HepG2 (cell line): ENCODE results near the gene LURAP1L. TPM values are rescaled to one million over a fixed set of nuclear protein-coding genes. Genes with fewer than 3 reads are reported as not detected.

Experiments
- BRCA1 ChIP-seq: sonication (generic); formaldehyde crosslinking; IDR thresholded peaks from 2 replicates; pipeline ENCODE4 v1.4.0; 2020; ENCODE audit warnings: missing genetic modification reagents
- ELF4 ChIP-seq: sonication (generic); formaldehyde crosslinking; IDR thresholded peaks from 2 replicates; pipeline ENCODE4 v1.5.0; 2020; ENCODE audit warnings: missing genetic modification reagents, mild to moderate bottlenecking, moderate library complexity, borderline replicate concordance
- EP300 ChIP-seq, 3 experiments: sonication (generic) in 1 of 3; formaldehyde crosslinking in 1 of 3; IDR thresholded peaks; 2 replicates each; pipeline versions ENCODE4 v1.5.1 to v1.6.1; 2011 to 2020; ENCODE audit warnings: low read depth in 2 of 3, low read length in 2 of 3, borderline replicate concordance in 1 of 3, improper control_type of control experiment in 1 of 3, mild to moderate bottlenecking in 1 of 3, missing genetic modification reagents in 1 of 3, moderate library complexity in 1 of 3
- ERF ChIP-seq: IDR thresholded peaks from 2 replicates; pipeline ENCODE4 v1.6.1; 2018; ENCODE audit warnings: missing biosample characterization, missing genetic modification reagents
- FOXM1 ChIP-seq: sonication (generic); formaldehyde crosslinking; IDR thresholded peaks from 2 replicates; pipeline ENCODE4 v1.5.0; 2020; ENCODE audit warnings: missing genetic modification reagents
- FOXO1 ChIP-seq: sonication (generic); formaldehyde crosslinking; IDR thresholded peaks from 2 replicates; pipeline ENCODE4 v1.4.0; 2020; ENCODE audit warnings: missing genetic modification reagents
- HNRNPL ChIP-seq: fragments of 200-400 bp; formaldehyde crosslinking; IDR thresholded peaks from 2 replicates; pipeline ENCODE4 v1.6.1; 2017; ENCODE audit warnings: mild to moderate bottlenecking, low read depth, low read length
- KAT7 ChIP-seq: IDR thresholded peaks from 2 replicates; pipeline ENCODE4 v1.6.1; 2018; ENCODE audit warnings: borderline replicate concordance, missing compliant biosample characterization
- MZF1 ChIP-seq: sonication (generic); formaldehyde crosslinking; IDR thresholded peaks from 2 replicates; pipeline ENCODE4 v1.8.1; 2023; ENCODE audit warnings: mild to moderate bottlenecking, missing genetic modification reagents, borderline replicate concordance
- NCOR1 ChIP-seq: fragments of 200-600 bp; sonication (generic); IDR thresholded peaks from 2 replicates; pipeline ENCODE4 v1.7.0; 2017; ENCODE audit warnings: antibody characterized with exemption, low read length, borderline replicate concordance
- NFE2 ChIP-seq: sonication (generic); formaldehyde crosslinking; IDR thresholded peaks from 2 replicates; pipeline ENCODE4 v1.4.0; 2020; ENCODE audit warnings: missing genetic modification reagents
- PHF21A ChIP-seq: sonication (generic); formaldehyde crosslinking; IDR thresholded peaks from 2 replicates; pipeline ENCODE4 v1.5.0; 2020; ENCODE audit warnings: mild to moderate bottlenecking, missing genetic modification reagents
- REXO4 ChIP-seq: sonication (generic); formaldehyde crosslinking; IDR thresholded peaks from 2 replicates; pipeline ENCODE4 v1.8.0; 2022; ENCODE audit warnings: missing genetic modification reagents, mild to moderate bottlenecking, borderline replicate concordance
- SALL2 ChIP-seq: sonication (generic); formaldehyde crosslinking; IDR thresholded peaks from 2 replicates; pipeline ENCODE4 v1.8.1; 2023; ENCODE audit warnings: mild to moderate bottlenecking, missing genetic modification reagents, inconsistent platforms
- SAP130 ChIP-seq: IDR thresholded peaks from 2 replicates; pipeline ENCODE4 v1.6.1; 2016; ENCODE audit warnings: low read depth
- TEAD3 ChIP-seq: optimal IDR thresholded peaks from 2 replicates; pipeline ENCODE3; 2016; ENCODE audit warnings: borderline replicate concordance
- ZMYM4 ChIP-seq: sonication (generic); formaldehyde crosslinking; IDR thresholded peaks from 2 replicates; pipeline ENCODE4 v1.8.1; 2023; ENCODE audit warnings: mild to moderate bottlenecking, missing genetic modification reagents
- ZNF12 ChIP-seq: sonication (generic); formaldehyde crosslinking; IDR thresholded peaks from 2 replicates; pipeline ENCODE4 v1.5.0; 2020; ENCODE audit warnings: missing genetic modification reagents
- ZNF749 ChIP-seq: sonication (generic); formaldehyde crosslinking; IDR thresholded peaks from 2 replicates; pipeline ENCODE4 v1.8.0; 2022; ENCODE audit warnings: mild to moderate bottlenecking, missing genetic modification reagents, moderate library complexity, borderline replicate concordance
- ZNF75D ChIP-seq: sonication (generic); formaldehyde crosslinking; IDR thresholded peaks from 2 replicates; pipeline ENCODE4 v1.8.1; 2023; ENCODE audit warnings: missing genetic modification reagents, mild to moderate bottlenecking, borderline replicate concordance
- polyA plus RNA-seq, 8 experiments: library from polyadenylated mRNA; depleted of rRNA in 3 of 8; stranded (reverse) in 7 of 8; unstranded in 1 of 8; fragments of >200 nt; fragmentation: Illumina TruSeq in 4 of 8; extraction: Trizol in 4 of 8; gene quantifications; 2 replicates each; pipeline versions ENCODE4 v1.2.1 to v1.2.3, GENCODE V29; 2011 to 2016; ENCODE audit warnings: low read depth in 4 of 8, missing spikeins in 1 of 8, mixed read lengths in 1 of 8; ENCODE audit not compliant: insufficient read depth in 1 of 8
- total RNA-seq, 5 experiments: library from RNA; depleted of rRNA; stranded (reverse); fragments of >200 nt; fragmentation: Illumina TruSeq; extraction: Trizol; gene quantifications; 2 replicates each; pipeline ENCODE4 v1.2.3, GENCODE V29; 2016; ENCODE audit warnings: low read depth in 1 of 5
- TF ChIP-seq, protein P1 (sequence below), 2 experiments: sonication (generic) in 1 of 2; formaldehyde crosslinking in 1 of 2; IDR thresholded peaks; 2 replicates each; pipeline versions ENCODE4 v1.4.0 to v1.6.1; 2016 to 2020; ENCODE audit warnings: borderline replicate concordance in 1 of 2, low read depth in 1 of 2, mild to moderate bottlenecking in 1 of 2, missing genetic modification reagents in 1 of 2
- TF ChIP-seq, protein P2 (sequence below): sonication (generic); formaldehyde crosslinking; IDR thresholded peaks from 2 replicates; pipeline ENCODE4 v1.4.0; 2020; ENCODE audit warnings: missing genetic modification reagents, borderline replicate concordance

LURAP1L gene
- total and polyA plus RNA-seq, 2 of the 13 experiments (the other 11 are each of a cell fraction or from before 2014, with no cell fraction given) = 6.7 to 16.6 TPM

DNA sequence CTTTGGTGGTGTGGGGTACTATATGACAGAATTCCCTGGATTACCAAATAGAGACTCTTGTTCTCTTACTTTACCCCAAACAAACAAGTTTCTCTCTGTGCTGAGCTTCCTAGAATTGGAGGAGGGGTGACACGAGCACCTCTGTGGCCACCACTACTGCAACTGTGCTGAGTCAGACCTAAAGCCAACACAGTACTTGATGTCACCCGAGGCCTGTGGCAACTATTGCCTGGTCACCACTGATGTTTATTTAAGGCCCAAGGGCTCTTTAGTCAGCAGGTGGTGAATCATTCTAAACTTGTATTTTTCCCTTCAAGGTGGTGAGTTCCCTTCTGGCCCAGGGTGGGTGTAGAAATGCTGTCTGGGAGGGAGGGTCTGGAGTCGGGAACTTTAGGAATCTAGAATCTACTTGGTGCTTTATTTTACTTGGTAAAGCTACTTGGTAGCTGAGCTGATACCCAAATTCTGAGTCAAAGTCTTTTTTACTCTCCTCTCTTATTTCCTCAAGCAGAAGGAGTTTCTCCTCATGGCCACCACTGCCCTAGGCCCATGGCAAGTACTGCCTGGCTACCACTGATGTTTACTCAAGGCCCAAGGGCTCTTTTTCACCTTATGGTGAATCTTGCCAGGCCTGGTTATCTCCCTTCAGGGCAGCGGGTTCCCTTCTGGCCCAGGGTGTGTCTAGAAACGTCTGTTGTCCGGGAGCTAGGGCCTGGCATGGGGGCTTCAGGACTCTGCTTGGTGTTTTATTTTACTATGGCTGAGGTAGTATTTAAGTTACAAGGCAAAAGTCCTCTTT lies 9.8 kb downstream of the LURAP1L start (continued):
- no peak for TF ChIP-seq ZNF75D
- peak; percentile 33; the same call in 1 of the 2 replicates for TF ChIP-seq NCOR1
- no peak for TF ChIP-seq MZF1
- peak; percentile 27; the same call in 1 of the 2 replicates for TF ChIP-seq KAT7 (CRISPR knock-in tag)
- TF ChIP-seq FOXO1 (CRISPR knock-in tag) = peak; percentile 47; the same call in 1 of the 2 replicates
- peak; percentile 59 for TF ChIP-seq TEAD3 (CRISPR knock-in tag)
- TF ChIP-seq, protein P1, sequence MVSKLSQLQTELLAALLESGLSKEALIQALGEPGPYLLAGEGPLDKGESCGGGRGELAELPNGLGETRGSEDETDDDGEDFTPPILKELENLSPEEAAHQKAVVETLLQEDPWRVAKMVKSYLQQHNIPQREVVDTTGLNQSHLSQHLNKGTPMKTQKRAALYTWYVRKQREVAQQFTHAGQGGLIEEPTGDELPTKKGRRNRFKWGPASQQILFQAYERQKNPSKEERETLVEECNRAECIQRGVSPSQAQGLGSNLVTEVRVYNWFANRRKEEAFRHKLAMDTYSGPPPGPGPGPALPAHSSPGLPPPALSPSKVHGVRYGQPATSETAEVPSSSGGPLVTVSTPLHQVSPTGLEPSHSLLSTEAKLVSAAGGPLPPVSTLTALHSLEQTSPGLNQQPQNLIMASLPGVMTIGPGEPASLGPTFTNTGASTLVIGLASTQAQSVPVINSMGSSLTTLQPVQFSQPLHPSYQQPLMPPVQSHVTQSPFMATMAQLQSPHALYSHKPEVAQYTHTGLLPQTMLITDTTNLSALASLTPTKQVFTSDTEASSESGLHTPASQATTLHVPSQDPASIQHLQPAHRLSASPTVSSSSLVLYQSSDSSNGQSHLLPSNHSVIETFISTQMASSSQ (IDR thresholded peaks at IDR 0.05; ENCODE audit: low read depth) = no peak
- TF ChIP-seq, protein P1 (CRISPR knock-in tag; IDR thresholded peaks at IDR 0.05; ENCODE audit: borderline replicate concordance) = no peak
- peak in 1 of 2 experiments; percentile 89; a peak in 2 of 4 replicates for TF ChIP-seq EP300 (IDR thresholded peaks at IDR 0.05; ENCODE audit: low read depth in 2 of 2, low read length in 2 of 2)
- TF ChIP-seq EP300 (CRISPR knock-in tag; IDR thresholded peaks at IDR 0.05; ENCODE audit: borderline replicate concordance) = peak; percentile 81
- TF ChIP-seq REXO4 (CRISPR knock-in tag) = no peak
- TF ChIP-seq SALL2 (CRISPR knock-in tag) = 0 out of 2 replicates have a peak, but pooled peaks have one; percentile 46
- TF ChIP-seq SAP130 (CRISPR knock-in tag) = peak; percentile 91
- no peak for TF ChIP-seq ELF4 (CRISPR knock-in tag)
- TF ChIP-seq, protein P2, sequence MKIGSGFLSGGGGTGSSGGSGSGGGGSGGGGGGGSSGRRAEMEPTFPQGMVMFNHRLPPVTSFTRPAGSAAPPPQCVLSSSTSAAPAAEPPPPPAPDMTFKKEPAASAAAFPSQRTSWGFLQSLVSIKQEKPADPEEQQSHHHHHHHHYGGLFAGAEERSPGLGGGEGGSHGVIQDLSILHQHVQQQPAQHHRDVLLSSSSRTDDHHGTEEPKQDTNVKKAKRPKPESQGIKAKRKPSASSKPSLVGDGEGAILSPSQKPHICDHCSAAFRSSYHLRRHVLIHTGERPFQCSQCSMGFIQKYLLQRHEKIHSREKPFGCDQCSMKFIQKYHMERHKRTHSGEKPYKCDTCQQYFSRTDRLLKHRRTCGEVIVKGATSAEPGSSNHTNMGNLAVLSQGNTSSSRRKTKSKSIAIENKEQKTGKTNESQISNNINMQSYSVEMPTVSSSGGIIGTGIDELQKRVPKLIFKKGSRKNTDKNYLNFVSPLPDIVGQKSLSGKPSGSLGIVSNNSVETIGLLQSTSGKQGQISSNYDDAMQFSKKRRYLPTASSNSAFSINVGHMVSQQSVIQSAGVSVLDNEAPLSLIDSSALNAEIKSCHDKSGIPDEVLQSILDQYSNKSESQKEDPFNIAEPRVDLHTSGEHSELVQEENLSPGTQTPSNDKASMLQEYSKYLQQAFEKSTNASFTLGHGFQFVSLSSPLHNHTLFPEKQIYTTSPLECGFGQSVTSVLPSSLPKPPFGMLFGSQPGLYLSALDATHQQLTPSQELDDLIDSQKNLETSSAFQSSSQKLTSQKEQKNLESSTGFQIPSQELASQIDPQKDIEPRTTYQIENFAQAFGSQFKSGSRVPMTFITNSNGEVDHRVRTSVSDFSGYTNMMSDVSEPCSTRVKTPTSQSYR (CRISPR knock-in tag) = peak; percentile 90; the same call in 1 of the 2 replicates
- TF ChIP-seq BRCA1 (CRISPR knock-in tag) = no peak
- peak; percentile 91 for TF ChIP-seq NFE2 (CRISPR knock-in tag)
- no peak for TF ChIP-seq ZNF749 (CRISPR knock-in tag)
- TF ChIP-seq HNRNPL = no peak
- TF ChIP-seq FOXM1 (CRISPR knock-in tag) = no peak
- TF ChIP-seq ERF = peak; percentile 57; the same call in 1 of the 2 replicates
- peak; percentile 49; the same call in 1 of the 2 replicates for TF ChIP-seq PHF21A (CRISPR knock-in tag)
- peak; percentile 64; the same call in 1 of the 2 replicates for TF ChIP-seq ZNF12 (CRISPR knock-in tag)
- peak; percentile 61; the same call in 1 of the 2 replicates for TF ChIP-seq ZMYM4 (CRISPR knock-in tag)
